Measurements from ENCODE around the gene LRFN4. TPM values are rescaled to one million over a fixed set of nuclear protein-coding genes. Genes with fewer than 3 reads are reported as not detected.

The LRFN4 gene
- total RNA-seq, 1 experiment from 2014 or later, result 70.3 TPM

DNA sequence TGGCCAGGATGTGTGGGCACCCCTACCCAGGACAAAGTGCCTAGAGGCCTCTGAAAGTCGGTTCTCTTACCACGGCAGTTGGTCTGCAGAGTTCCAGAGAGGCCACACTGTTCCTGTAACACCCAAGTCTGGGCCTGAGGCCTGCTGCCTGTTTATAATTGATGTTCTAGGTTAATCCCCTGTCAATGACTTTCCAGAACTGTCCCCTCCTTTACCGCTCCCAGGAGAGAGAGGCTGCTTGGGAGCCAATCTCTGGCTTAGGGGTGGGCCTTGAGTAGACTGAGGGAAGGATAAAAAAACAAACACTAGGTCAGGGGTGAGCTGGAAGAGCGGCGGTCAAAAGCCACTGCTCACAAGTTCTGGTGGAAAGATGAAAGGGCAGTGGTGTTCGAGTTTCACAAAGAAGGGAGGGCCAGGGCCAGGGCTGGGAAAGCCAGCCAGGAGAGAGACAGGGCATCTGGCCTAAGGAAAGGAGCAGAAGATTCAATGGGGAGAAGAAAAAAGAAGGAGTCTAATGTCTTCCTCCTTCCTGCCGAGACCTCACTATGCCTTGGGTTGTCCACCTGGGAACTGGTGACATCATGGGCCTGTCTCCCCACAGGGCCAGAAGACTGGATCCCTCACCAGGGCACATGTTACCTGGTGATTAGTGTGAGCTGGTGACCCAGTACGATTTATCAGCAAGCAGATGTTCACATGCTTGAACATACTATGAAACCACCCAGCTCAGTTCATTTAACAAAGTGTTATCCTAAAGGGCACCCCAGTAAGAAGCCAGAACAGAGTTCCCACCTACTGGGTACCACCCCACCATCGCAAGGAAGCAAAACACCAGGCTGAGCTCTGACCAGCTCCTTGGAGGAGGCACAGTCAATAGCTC lies 51.1 kb downstream of the LRFN4 start (continued):
- TF ChIP-seq AFF4 (CRISPR knock-in tag; IDR thresholded peaks at IDR 0.05; ENCODE audit: borderline replicate concordance) (no peak), ERG (CRISPR knock-in tag; IDR thresholded peaks at IDR 0.05) (no peak), NFATC4 (CRISPR knock-in tag; IDR thresholded peaks at IDR 0.05) (no peak), ETV6 (CRISPR knock-in tag; IDR thresholded peaks at IDR 0.05) (no peak), ZNF263 (CRISPR knock-in tag; IDR thresholded peaks at IDR 0.05; ENCODE audit: low read depth) (no peak), MXD4 (CRISPR knock-in tag; IDR thresholded peaks at IDR 0.05; ENCODE audit: borderline replicate concordance) (no peak), SMAD3 (CRISPR knock-in tag; IDR thresholded peaks at IDR 0.05; ENCODE audit: borderline replicate concordance) (no peak)
- TF ChIP-seq, protein P1, sequence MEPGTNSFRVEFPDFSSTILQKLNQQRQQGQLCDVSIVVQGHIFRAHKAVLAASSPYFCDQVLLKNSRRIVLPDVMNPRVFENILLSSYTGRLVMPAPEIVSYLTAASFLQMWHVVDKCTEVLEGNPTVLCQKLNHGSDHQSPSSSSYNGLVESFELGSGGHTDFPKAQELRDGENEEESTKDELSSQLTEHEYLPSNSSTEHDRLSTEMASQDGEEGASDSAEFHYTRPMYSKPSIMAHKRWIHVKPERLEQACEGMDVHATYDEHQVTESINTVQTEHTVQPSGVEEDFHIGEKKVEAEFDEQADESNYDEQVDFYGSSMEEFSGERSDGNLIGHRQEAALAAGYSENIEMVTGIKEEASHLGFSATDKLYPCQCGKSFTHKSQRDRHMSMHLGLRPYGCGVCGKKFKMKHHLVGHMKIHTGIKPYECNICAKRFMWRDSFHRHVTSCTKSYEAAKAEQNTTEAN (CRISPR knock-in tag; IDR thresholded peaks at IDR 0.05), result no peak
- TF ChIP-seq, protein P2, sequence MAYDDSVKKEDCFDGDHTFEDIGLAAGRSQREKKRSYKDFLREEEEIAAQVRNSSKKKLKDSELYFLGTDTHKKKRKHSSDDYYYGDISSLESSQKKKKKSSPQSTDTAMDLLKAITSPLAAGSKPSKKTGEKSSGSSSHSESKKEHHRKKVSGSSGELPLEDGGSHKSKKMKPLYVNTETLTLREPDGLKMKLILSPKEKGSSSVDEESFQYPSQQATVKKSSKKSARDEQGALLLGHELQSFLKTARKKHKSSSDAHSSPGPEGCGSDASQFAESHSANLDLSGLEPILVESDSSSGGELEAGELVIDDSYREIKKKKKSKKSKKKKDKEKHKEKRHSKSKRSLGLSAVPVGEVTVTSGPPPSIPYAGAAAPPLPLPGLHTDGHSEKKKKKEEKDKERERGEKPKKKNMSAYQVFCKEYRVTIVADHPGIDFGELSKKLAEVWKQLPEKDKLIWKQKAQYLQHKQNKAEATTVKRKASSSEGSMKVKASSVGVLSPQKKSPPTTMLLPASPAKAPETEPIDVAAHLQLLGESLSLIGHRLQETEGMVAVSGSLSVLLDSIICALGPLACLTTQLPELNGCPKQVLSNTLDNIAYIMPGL (CRISPR knock-in tag; IDR thresholded peaks at IDR 0.05), result no peak

- ChIA-PET CTCF (interaction anchor here (1.3 kb wide), 1 partner anchor 28 kb away, joined by 4 read pairs; no protein-coding TSS in a partner anchor), POLR2A (no interaction called here)
- H3K27ac Mint-ChIP-seq, result peak overlapping the region; percentile 37; the same call in 1 of the 2 replicates
- H3K27me3 Mint-ChIP-seq (ENCODE audit: low read depth), result no peaks in the 10 kb centered on the region; the same call in 1 of the 2 replicates
- no peaks in the 10 kb centered on the region for H3K9me3 Mint-ChIP-seq
- H3K4me1 Mint-ChIP-seq, result peaks cover 53% of the 10 kb centered on the region
- no peak overlapping the region for H3K4me3 Mint-ChIP-seq
- no peak for ATAC-seq
- no peaks in the 10 kb centered on the region for H3K36me3 Mint-ChIP-seq
- no peak for DNase-seq (ENCODE audit: low spot score)
- no peak for TF ChIP-seq JUN (CRISPR knock-in tag; IDR thresholded peaks at IDR 0.05)
- no peak for TF ChIP-seq ZNF138 (CRISPR knock-in tag; conservative IDR thresholded peaks at IDR 0.05)
- TF ChIP-seq, protein P3, sequence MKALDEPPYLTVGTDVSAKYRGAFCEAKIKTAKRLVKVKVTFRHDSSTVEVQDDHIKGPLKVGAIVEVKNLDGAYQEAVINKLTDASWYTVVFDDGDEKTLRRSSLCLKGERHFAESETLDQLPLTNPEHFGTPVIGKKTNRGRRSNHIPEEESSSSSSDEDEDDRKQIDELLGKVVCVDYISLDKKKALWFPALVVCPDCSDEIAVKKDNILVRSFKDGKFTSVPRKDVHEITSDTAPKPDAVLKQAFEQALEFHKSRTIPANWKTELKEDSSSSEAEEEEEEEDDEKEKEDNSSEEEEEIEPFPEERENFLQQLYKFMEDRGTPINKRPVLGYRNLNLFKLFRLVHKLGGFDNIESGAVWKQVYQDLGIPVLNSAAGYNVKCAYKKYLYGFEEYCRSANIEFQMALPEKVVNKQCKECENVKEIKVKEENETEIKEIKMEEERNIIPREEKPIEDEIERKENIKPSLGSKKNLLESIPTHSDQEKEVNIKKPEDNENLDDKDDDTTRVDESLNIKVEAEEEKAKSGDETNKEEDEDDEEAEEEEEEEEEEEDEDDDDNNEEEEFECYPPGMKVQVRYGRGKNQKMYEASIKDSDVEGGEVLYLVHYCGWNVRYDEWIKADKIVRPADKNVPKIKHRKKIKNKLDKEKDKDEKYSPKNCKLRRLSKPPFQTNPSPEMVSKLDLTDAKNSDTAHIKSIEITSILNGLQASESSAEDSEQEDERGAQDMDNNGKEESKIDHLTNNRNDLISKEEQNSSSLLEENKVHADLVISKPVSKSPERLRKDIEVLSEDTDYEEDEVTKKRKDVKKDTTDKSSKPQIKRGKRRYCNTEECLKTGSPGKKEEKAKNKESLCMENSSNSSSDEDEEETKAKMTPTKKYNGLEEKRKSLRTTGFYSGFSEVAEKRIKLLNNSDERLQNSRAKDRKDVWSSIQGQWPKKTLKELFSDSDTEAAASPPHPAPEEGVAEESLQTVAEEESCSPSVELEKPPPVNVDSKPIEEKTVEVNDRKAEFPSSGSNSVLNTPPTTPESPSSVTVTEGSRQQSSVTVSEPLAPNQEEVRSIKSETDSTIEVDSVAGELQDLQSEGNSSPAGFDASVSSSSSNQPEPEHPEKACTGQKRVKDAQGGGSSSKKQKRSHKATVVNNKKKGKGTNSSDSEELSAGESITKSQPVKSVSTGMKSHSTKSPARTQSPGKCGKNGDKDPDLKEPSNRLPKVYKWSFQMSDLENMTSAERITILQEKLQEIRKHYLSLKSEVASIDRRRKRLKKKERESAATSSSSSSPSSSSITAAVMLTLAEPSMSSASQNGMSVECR (CRISPR knock-in tag; IDR thresholded peaks at IDR 0.05; ENCODE audit: borderline replicate concordance), result no peak
- no peak for TF ChIP-seq NFE2L1 (CRISPR knock-in tag; IDR thresholded peaks at IDR 0.05)
- no peak for TF ChIP-seq TP53 (CRISPR knock-in tag; IDR thresholded peaks at IDR 0.05)
- TF ChIP-seq ZNF232 (CRISPR knock-in tag; IDR thresholded peaks at IDR 0.05), result no peak
- no peak for TF ChIP-seq MYBL2 (CRISPR knock-in tag; IDR thresholded peaks at IDR 0.05)
- no peak for TF ChIP-seq CREM (CRISPR knock-in tag; IDR thresholded peaks at IDR 0.05)
- no peak for TF ChIP-seq USF2 (CRISPR knock-in tag; IDR thresholded peaks at IDR 0.05)
- TF ChIP-seq SMAD4 (CRISPR knock-in tag; IDR thresholded peaks at IDR 0.05), result no peak
- TF ChIP-seq ZMAT4 (CRISPR knock-in tag; IDR thresholded peaks at IDR 0.05), result no peak
Observed at GRCh38 chr11:66909181-66909580, 52.3 kb downstream of the LRFN4 start.

Measured in WTC11 (cell line).